PC-9 (cell line): Measurements from ENCODE around the gene FERMT3. TPM values are rescaled to one million over a fixed set of nuclear protein-coding genes. Genes with fewer than 3 reads are reported as not detected.

Source experiments
- BruUV-seq: library from RNA; stranded (reverse); fragments of 400-500 nt; replicated peaks from 2 replicates; lab custom pipeline; 2021; lab: Mats Ljungman, UMichigan
- CTCF ChIA-PET: fragments of 300-600 bp; sonication (Branson Sonifier 250); formaldehyde crosslinking; loops from one replicate; lab custom pipeline; 2022; ENCODE audit warnings: antibody characterized with exemption; lab: Charles Lee
- POLR2A ChIA-PET: fragments of 300-600 bp; sonication (Branson Sonifier 250); formaldehyde crosslinking; loops from one replicate; lab custom pipeline; 2022; ENCODE audit warnings: antibody characterized with exemption; ENCODE audit not compliant: unreplicated experiment; lab: Charles Lee
- DNase-seq, 2 experiments: peaks; one replicate each; pipeline versions ENCODE4 v3.0.0 to v3.0.0-alpha.2; 2015 to 2022; ENCODE audit warnings: mixed read lengths in 1 of 2
- H2AFZ ChIP-seq: fragments of 200-600 bp; sonication (generic); 2 replicates; pipeline ENCODE4 v1.8.1; 2017; ENCODE audit warnings: antibody characterized with exemption
- H3F3A ChIP-seq: fragments of 200-600 bp; sonication (generic); 2 replicates; pipeline ENCODE4 v1.8.1; 2017; ENCODE audit warnings: antibody characterized with exemption, mild to moderate bottlenecking, low read depth; ENCODE audit not compliant: insufficient read depth
- H3K27ac ChIP-seq: fragments of 200-600 bp; sonication (generic); 2 replicates; pipeline ENCODE4 v1.6.1; 2016; ENCODE audit warnings: mixed run types
- H3K27me3 ChIP-seq: fragments of 200-600 bp; sonication (generic); 2 replicates; pipeline ENCODE4 v1.6.1; 2016; ENCODE audit warnings: low read depth, mixed run types; ENCODE audit not compliant: insufficient read depth
- H3K36me3 ChIP-seq: fragments of 200-600 bp; sonication (generic); 2 replicates; pipeline ENCODE4 v1.6.1; 2016; ENCODE audit warnings: low read depth, mixed run types
- H3K4me1 ChIP-seq: fragments of 200-600 bp; sonication (generic); replicated peaks from 2 replicates; pipeline ENCODE4 v1.6.1; 2016; ENCODE audit warnings: mixed run types; ENCODE audit not compliant: insufficient read depth
- H3K4me2 ChIP-seq: fragments of 200-600 bp; sonication (generic); 2 replicates; pipeline ENCODE4 v1.6.1; 2017; ENCODE audit warnings: mixed run types
- H3K4me3 ChIP-seq: fragments of 200-600 bp; sonication (generic); 2 replicates; pipeline ENCODE4 v1.6.1; 2016; ENCODE audit warnings: mixed run types
- H3K79me2 ChIP-seq: fragments of 200-600 bp; sonication (generic); 2 replicates; pipeline ENCODE4 v1.6.1; 2017; ENCODE audit warnings: low read depth, mixed run types
- H3K9me2 ChIP-seq: fragments of 200-600 bp; sonication (generic); 2 replicates; pipeline ENCODE4 v1.8.1; 2017; ENCODE audit warnings: mild to moderate bottlenecking; ENCODE audit not compliant: insufficient read depth
- H3K9me3 ChIP-seq: fragments of 200-600 bp; sonication (generic); 2 replicates; pipeline ENCODE4 v1.8.1; 2016; ENCODE audit warnings: low read depth; ENCODE audit not compliant: insufficient read depth
- H4K20me1 ChIP-seq: fragments of 200-600 bp; sonication (generic); 2 replicates; pipeline ENCODE4 v1.8.1; 2017; ENCODE audit not compliant: insufficient read depth
- EZH2 ChIP-seq: fragments of 200-600 bp; sonication (generic); IDR thresholded peaks from 2 replicates; pipeline ENCODE4 v1.8.0; 2017; ENCODE audit warnings: antibody characterized with exemption, low read depth
- intact Hi-C: fragments of 100-400 bp; cut with micrococcal nuclease; formaldehyde crosslinking; loops from one replicate; pipeline ENCODE4 v1.10.0; 2022; ENCODE audit not compliant: unreplicated experiment
- total RNA-seq: library from RNA; stranded (reverse); gene quantifications from 2 replicates; pipeline ENCODE4 v1.2.3, GENCODE V29; 2021
- TF ChIP-seq, protein P1 (sequence below): fragments of 200-600 bp; sonication (generic); conservative IDR thresholded peaks from 2 replicates; pipeline ENCODE4 v1.6.1; 2017; ENCODE audit warnings: mixed run types, antibody characterized with exemption, mild to moderate bottlenecking, moderate library complexity

Gene FERMT3
- total RNA-seq, 1 experiment from 2014 or later = 5.0 TPM

DNA sequence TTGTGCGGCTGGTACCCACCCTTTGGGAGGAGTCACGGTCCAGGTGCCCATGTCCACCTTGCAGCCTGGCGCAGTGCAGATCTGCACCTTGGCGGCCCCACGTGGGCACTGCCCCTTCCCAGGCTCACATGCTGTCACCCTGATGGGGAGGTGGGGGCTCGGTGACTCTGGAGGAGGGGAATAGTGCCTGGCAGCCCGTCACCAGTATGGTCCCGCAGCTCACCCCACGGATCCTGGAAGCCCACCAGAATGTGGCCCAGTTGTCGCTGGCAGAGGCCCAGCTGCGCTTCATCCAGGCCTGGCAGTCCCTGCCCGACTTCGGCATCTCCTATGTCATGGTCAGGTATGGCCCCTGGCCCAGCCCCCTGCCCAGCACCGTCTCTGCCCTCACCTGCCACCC is 14.3 kb downstream of the FERMT3 start:
- no peak for TF ChIP-seq EZH2
- TF ChIP-seq, protein P1, sequence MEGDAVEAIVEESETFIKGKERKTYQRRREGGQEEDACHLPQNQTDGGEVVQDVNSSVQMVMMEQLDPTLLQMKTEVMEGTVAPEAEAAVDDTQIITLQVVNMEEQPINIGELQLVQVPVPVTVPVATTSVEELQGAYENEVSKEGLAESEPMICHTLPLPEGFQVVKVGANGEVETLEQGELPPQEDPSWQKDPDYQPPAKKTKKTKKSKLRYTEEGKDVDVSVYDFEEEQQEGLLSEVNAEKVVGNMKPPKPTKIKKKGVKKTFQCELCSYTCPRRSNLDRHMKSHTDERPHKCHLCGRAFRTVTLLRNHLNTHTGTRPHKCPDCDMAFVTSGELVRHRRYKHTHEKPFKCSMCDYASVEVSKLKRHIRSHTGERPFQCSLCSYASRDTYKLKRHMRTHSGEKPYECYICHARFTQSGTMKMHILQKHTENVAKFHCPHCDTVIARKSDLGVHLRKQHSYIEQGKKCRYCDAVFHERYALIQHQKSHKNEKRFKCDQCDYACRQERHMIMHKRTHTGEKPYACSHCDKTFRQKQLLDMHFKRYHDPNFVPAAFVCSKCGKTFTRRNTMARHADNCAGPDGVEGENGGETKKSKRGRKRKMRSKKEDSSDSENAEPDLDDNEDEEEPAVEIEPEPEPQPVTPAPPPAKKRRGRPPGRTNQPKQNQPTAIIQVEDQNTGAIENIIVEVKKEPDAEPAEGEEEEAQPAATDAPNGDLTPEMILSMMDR = no peak
- Histone ChIP-seq H3K27ac (no peak overlapping the region), H3K79me2 (peaks cover 12% of the 10 kb centered on the region), H3K36me3 (no peaks in the 10 kb centered on the region), H2AFZ (no peak overlapping the region), H3K9me2 (no peaks in the 10 kb centered on the region), H3K27me3 (no peaks in the 10 kb centered on the region), H3K4me2 (no peak overlapping the region), H3K4me3 (no peak overlapping the region), H3K4me1 (peaks cover 8% of the 10 kb centered on the region), H3F3A (peaks cover 26% of the 10 kb centered on the region), H4K20me1 (no peaks in the 10 kb centered on the region; the same call in 1 of the 2 replicates), H3K9me3 (no peaks in the 10 kb centered on the region)
- intact Hi-C loops = no loop called here
- DNase-seq = no peak
- no TSS peak for BruUV-seq
- ChIA-PET CTCF (no interaction called here), POLR2A (interaction anchor here (0.8 kb wide), 1 partner anchor 15 kb away, joined by 5 read pairs; no protein-coding TSS in a partner anchor)

DNA sequence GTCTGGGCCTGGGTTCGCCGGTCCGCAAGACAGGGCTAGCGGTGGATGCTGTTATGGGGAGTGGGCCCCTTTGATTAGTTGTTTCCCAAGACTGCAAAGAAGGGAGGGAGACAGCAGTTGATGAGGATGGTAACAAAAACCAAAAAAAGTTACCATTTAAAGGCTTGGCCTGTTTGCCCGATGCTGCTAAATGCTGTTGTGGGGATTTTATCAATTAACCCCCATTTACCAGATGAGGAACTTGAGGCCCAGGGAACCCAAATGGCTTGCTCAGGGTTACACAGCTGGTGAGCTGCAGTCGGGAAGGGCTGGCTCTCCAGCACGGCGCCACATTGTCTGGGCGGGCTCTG is 16.1 kb downstream of the FERMT3 start:
- Histone ChIP-seq H2AFZ (no peak overlapping the region), H3K9me3 (no peaks in the 10 kb centered on the region), H3K4me1 (peaks cover 15% of the 10 kb centered on the region), H3K4me3 (no peak overlapping the region), H3K4me2 (no peak overlapping the region), H3K79me2 (peaks cover 27% of the 10 kb centered on the region), H3K9me2 (no peaks in the 10 kb centered on the region), H4K20me1 (peaks cover 3% of the 10 kb centered on the region), H3K27ac (no peak overlapping the region), H3F3A (peaks cover 19% of the 10 kb centered on the region), H3K27me3 (no peaks in the 10 kb centered on the region), H3K36me3 (no peaks in the 10 kb centered on the region)
- no peak for DNase-seq
- ChIA-PET CTCF (interaction anchor here (0.6 kb wide), 1 partner anchor 277 kb away, joined by 6 read pairs; no protein-coding TSS in a partner anchor), POLR2A (no interaction called here)
- BruUV-seq = no TSS peak
- TF ChIP-seq EZH2 = no peak
- TF ChIP-seq, protein P1 = no peak
- intact Hi-C loops = no loop called here

DNA sequence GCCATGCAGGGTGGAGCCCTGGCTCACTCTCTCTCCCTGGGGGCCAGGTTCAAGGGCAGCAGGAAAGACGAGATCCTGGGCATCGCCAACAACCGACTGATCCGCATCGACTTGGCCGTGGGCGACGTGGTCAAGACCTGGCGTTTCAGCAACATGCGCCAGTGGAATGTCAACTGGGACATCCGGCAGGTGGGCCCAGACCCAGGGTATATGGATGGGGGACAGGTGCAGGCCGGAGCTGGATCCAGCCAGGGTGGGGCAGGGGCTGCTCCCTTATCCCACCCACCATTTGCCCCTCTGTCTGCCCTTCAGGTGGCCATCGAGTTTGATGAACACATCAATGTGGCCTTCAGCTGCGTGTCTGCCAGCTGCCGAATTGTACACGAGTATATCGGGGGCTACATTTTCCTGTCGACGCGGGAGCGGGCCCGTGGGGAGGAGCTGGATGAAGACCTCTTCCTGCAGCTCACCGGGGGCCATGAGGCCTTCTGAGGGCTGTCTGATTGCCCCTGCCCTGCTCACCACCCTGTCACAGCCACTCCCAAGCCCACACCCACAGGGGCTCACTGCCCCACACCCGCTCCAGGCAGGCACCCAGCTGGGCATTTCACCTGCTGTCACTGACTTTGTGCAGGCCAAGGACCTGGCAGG is 16.6 kb downstream of the FERMT3 start:
- Histone ChIP-seq H3K4me2 (no peak overlapping the region), H3K9me3 (no peaks in the 10 kb centered on the region), H3K4me3 (no peak overlapping the region), H3F3A (peaks cover 19% of the 10 kb centered on the region), H3K36me3 (no peaks in the 10 kb centered on the region), H3K4me1 (peaks cover 20% of the 10 kb centered on the region), H3K27me3 (no peaks in the 10 kb centered on the region), H4K20me1 (peaks cover 3% of the 10 kb centered on the region), H2AFZ (no peak overlapping the region), H3K79me2 (peaks cover 32% of the 10 kb centered on the region), H3K9me2 (no peaks in the 10 kb centered on the region), H3K27ac (no peak overlapping the region)
- CTCF ChIA-PET = interaction anchor here (0.6 kb wide), 2 partner anchors 133 to 277 kb away, joined by 6 to 7 read pairs; no protein-coding TSS in a partner anchor
- intact Hi-C loops = no loop called here
- POLR2A ChIA-PET = no interaction called here
- no TSS peak for BruUV-seq
- DNase-seq = no peak
- TF ChIP-seq, protein P1 = no peak
- TF ChIP-seq EZH2 = no peak
